SU-DHL-6 (cell line): ENCODE measurements around the gene MOCS3.

ENCODE experiments used
- H2AFZ ChIP-seq: fragments of 200-600 bp; sonication (generic); 2 replicates; pipeline ENCODE4 v1.6.1; 2014; ENCODE audit warnings: low read depth, mild to moderate bottlenecking, moderate library complexity, mixed read lengths, antibody characterized with exemption, low read length; ENCODE audit not compliant: severe bottlenecking
- H3F3A ChIP-seq: fragments of 200-600 bp; shearing (Covaris generic); 2 replicates; pipeline ENCODE4 v1.6.0; 2016; ENCODE audit warnings: antibody characterized with exemption, mild to moderate bottlenecking; ENCODE audit not compliant: insufficient read depth
- H3K27ac ChIP-seq: fragments of 200-600 bp; sonication (generic); 2 replicates; pipeline ENCODE4 v1.5.1; 2016; ENCODE audit warnings: low read depth, mild to moderate bottlenecking, low read length, moderate library complexity, mixed read lengths
- H3K27me3 ChIP-seq: fragments of 200-600 bp; sonication (generic), shearing (Covaris generic); 2 replicates; pipeline ENCODE4 v1.6.0; 2014; ENCODE audit warnings: mild to moderate bottlenecking, low read length
- H3K36me3 ChIP-seq: fragments of 200-600 bp; sonication (generic); 2 replicates; pipeline ENCODE4 v1.6.1; 2014; ENCODE audit warnings: mild to moderate bottlenecking, low read length, mixed read lengths
- H3K4me2 ChIP-seq: fragments of 300-600, 200-600 bp; shearing (Covaris generic), sonication (generic); 2 replicates; pipeline ENCODE4 v1.6.0; 2014; ENCODE audit warnings: low read length, low read depth, mild to moderate bottlenecking; ENCODE audit not compliant: poor library complexity, severe bottlenecking
- H3K4me3 ChIP-seq: fragments of 200-600 bp; sonication (generic); 2 replicates; pipeline ENCODE4 v1.5.1; 2014; ENCODE audit warnings: antibody characterized with exemption, low read length, mild to moderate bottlenecking, mixed read lengths; ENCODE audit not compliant: insufficient read depth, poor library complexity, severe bottlenecking
- H3K79me2 ChIP-seq: fragments of 200-600 bp; sonication (generic); 2 replicates; pipeline ENCODE4 v1.6.1; 2014; ENCODE audit warnings: mild to moderate bottlenecking, low read length, moderate library complexity; ENCODE audit not compliant: insufficient read depth
- H3K9ac ChIP-seq: fragments of 200-600 bp; sonication (generic); 2 replicates; pipeline ENCODE4 v1.7.0; 2014; ENCODE audit warnings: mild to moderate bottlenecking, low read length
- H3K9me2 ChIP-seq: fragments of 200-600 bp; sonication (generic); replicated peaks from 2 replicates; pipeline ENCODE4 v1.6.1; 2014; ENCODE audit warnings: low read length; ENCODE audit not compliant: insufficient read depth
- H3K9me3 ChIP-seq: fragments of 200-600 bp; sonication (generic); 2 replicates; pipeline ENCODE4 v1.6.1; 2014; ENCODE audit warnings: low read length, mixed read lengths; ENCODE audit not compliant: insufficient read depth
- H4K20me1 ChIP-seq: fragments of 200-600 bp; sonication (generic); 2 replicates; pipeline ENCODE4 v1.6.1; 2014; ENCODE audit warnings: low read depth, mild to moderate bottlenecking, antibody characterized with exemption, low read length, moderate library complexity, mixed read lengths
- CTCF ChIP-seq: fragments of 200-600 bp; sonication (generic); IDR thresholded peaks from one replicate; pipeline ENCODE4 v1.5.1; 2017; ENCODE audit warnings: antibody characterized with exemption, mild to moderate bottlenecking, low read length, moderate library complexity; ENCODE audit not compliant: insufficient read depth, poor library complexity, severe bottlenecking
- EZH2phosphoT487 ChIP-seq: fragments of 200-600 bp; sonication (generic), shearing (Covaris generic); conservative IDR thresholded peaks from 2 replicates; pipeline ENCODE4 v1.6.1; 2018; ENCODE audit warnings: mild to moderate bottlenecking, antibody characterized with exemption, low read length, moderate library complexity, mixed read lengths

Gene MOCS3

GRCh38 chr20:50953196-50953595 is 5.4 kb upstream of the MOCS3 start:
- no peak overlapping the region for H3K27ac ChIP-seq
- no peaks in the 10 kb centered on the region for H3K9me3 ChIP-seq
- no peak overlapping the region for H3K9ac ChIP-seq
- H3K36me3 ChIP-seq = peaks cover 43% of the 10 kb centered on the region
- TF ChIP-seq CTCF (no peak), EZH2phosphoT487 (no peak)
- no peaks in the 10 kb centered on the region for H3K27me3 ChIP-seq
- no peaks in the 10 kb centered on the region for H3K9me2 ChIP-seq
- peaks cover 61% of the 10 kb centered on the region for H3K79me2 ChIP-seq
- no peak overlapping the region for H3K4me3 ChIP-seq
- no peaks in the 10 kb centered on the region for H3F3A ChIP-seq
- H2AFZ ChIP-seq = no peak overlapping the region
- peaks cover 27% of the 10 kb centered on the region for H4K20me1 ChIP-seq
- no peak overlapping the region for H3K4me2 ChIP-seq

- peaks cover 65% of the 10 kb centered on the region for H3K79me2 ChIP-seq
- H3K4me2 ChIP-seq = no peak overlapping the region
- H3K27me3 ChIP-seq = no peaks in the 10 kb centered on the region
- H3K4me3 ChIP-seq = no peak overlapping the region
- no peak overlapping the region for H3K27ac ChIP-seq
- H3K36me3 ChIP-seq = peaks cover 43% of the 10 kb centered on the region
- H2AFZ ChIP-seq = no peak overlapping the region
- H3F3A ChIP-seq = no peaks in the 10 kb centered on the region
- no peak overlapping the region for H3K9ac ChIP-seq
- H3K9me3 ChIP-seq = no peaks in the 10 kb centered on the region
- no peaks in the 10 kb centered on the region for H3K9me2 ChIP-seq
- H4K20me1 ChIP-seq = peaks cover 27% of the 10 kb centered on the region
- TF ChIP-seq EZH2phosphoT487 = no peak
- no peak for TF ChIP-seq CTCF
These were observed 4.8 kb upstream of the MOCS3 start for GRCh38 chr20:50953821-50954220.

DNA sequence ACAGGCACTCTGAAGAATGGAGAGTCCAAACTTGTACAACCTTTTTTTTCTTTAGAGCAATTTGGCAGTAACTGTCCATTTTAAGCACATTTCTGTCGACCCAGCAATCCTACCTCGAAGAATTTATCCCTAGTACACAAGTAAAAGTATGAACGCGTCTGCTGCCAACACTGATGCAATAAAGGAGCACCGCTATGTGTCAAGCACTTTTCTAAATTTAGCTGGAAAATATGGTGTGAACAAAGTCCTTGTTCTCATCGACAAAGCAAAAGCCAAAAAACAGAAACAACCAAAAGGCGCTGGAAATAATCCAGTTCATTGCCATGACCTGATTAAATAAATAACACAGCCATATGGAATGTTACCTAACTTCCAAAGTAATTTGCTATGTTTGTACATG is 1.3 kb upstream of the MOCS3 start:
- peak overlapping the region; percentile 86 for H3K4me2 ChIP-seq
- peaks cover 27% of the 10 kb centered on the region for H4K20me1 ChIP-seq
- peak overlapping the region; percentile 88 for H3K9ac ChIP-seq
- H3K27ac ChIP-seq = no peak overlapping the region
- H3K9me3 ChIP-seq = no peaks in the 10 kb centered on the region
- no peak overlapping the region for H2AFZ ChIP-seq
- peaks cover 24% of the 10 kb centered on the region for H3K36me3 ChIP-seq
- TF ChIP-seq CTCF (no peak), EZH2phosphoT487 (no peak)
- H3K27me3 ChIP-seq = no peaks in the 10 kb centered on the region
- H3K9me2 ChIP-seq = no peaks in the 10 kb centered on the region
- H3K79me2 ChIP-seq = peaks cover 63% of the 10 kb centered on the region
- no peaks in the 10 kb centered on the region for H3F3A ChIP-seq
- peak overlapping the region; percentile 90 for H3K4me3 ChIP-seq
